GM23338 (cell line): Measurements from ENCODE around the gene HRC. TPM values are rescaled to one million over a fixed set of nuclear protein-coding genes. Genes with fewer than 3 reads are reported as not detected.
A peak's percentile ranks its signal among the peaks of the same experiment; 100 is the strongest.

Experiments
- ATAC-seq: fragments of 200-7000 bp; cut with Tn5 transposase; 3 replicates; pipeline ENCODE4 v1.9.1; 2020
- DNase-seq: peaks from one replicate; pipeline ENCODE4 v3.0.0-alpha.2; 2015; ENCODE audit warnings: low spot score
- H2AFZ ChIP-seq: fragments of 200-600 bp; sonication (generic); 2 replicates; pipeline ENCODE4 v1.8.0; 2016; ENCODE audit warnings: antibody characterized with exemption, mild to moderate bottlenecking, moderate library complexity
- H3F3A ChIP-seq: fragments of 200-600 bp; sonication (generic); replicated peaks from 2 replicates; pipeline ENCODE4 v1.8.0; 2017; ENCODE audit warnings: antibody characterized with exemption, mixed run types, low read depth
- H3K27ac ChIP-seq: fragments of 200-600 bp; sonication (generic); 2 replicates; pipeline ENCODE4 v1.6.1; 2016; ENCODE audit warnings: low read depth
- H3K27me3 ChIP-seq: fragments of 200-600 bp; sonication (generic); 2 replicates; pipeline ENCODE4 v1.8.0; 2016; ENCODE audit warnings: mild to moderate bottlenecking, mixed run types, moderate library complexity; ENCODE audit not compliant: insufficient read depth
- H3K36me3 ChIP-seq: fragments of 200-600 bp; sonication (generic); 2 replicates; pipeline ENCODE4 v1.8.0; 2016; ENCODE audit warnings: mild to moderate bottlenecking; ENCODE audit not compliant: insufficient read depth
- H3K4me1 ChIP-seq: fragments of 200-600 bp; sonication (generic); 2 replicates; pipeline ENCODE4 v1.8.0; 2016; ENCODE audit warnings: mild to moderate bottlenecking, moderate library complexity; ENCODE audit not compliant: insufficient read depth
- H3K4me2 ChIP-seq: fragments of 200-600 bp; sonication (generic); 2 replicates; pipeline ENCODE4 v1.7.1; 2017; ENCODE audit warnings: mixed run types
- H3K4me3 ChIP-seq: fragments of 200-600 bp; sonication (generic); 2 replicates; pipeline ENCODE4 v1.6.1; 2016; ENCODE audit warnings: mixed run types
- H3K79me2 ChIP-seq: fragments of 200-600 bp; sonication (generic); replicated peaks from 2 replicates; pipeline ENCODE4 v1.8.0; 2017; ENCODE audit warnings: mild to moderate bottlenecking; ENCODE audit not compliant: insufficient read depth
- H3K9me2 ChIP-seq: fragments of 200-600 bp; sonication (generic); 2 replicates; pipeline ENCODE4 v1.8.0; 2017; ENCODE audit not compliant: insufficient read depth
- H4K20me1 ChIP-seq: fragments of 200-600 bp; sonication (generic); replicated peaks from 2 replicates; pipeline ENCODE4 v1.8.0; 2017; ENCODE audit warnings: mild to moderate bottlenecking; ENCODE audit not compliant: insufficient read depth
- H3K27ac Mint-ChIP-seq: 2 replicates; pipeline ENCODE4 v1.8.0; 2020; ENCODE audit warnings: inconsistent platforms, mild to moderate bottlenecking, moderate library complexity, mixed read lengths
- H3K27me3 Mint-ChIP-seq: 3 replicates; pipeline ENCODE4 v1.8.0; 2022; ENCODE audit warnings: low read depth, mild to moderate bottlenecking, moderate library complexity, mixed read lengths, inconsistent platforms; ENCODE audit not compliant: insufficient read depth, poor library complexity
- H3K36me3 Mint-ChIP-seq: 3 replicates; pipeline ENCODE4 v1.8.0; 2021; ENCODE audit warnings: low read depth, mild to moderate bottlenecking, inconsistent platforms, moderate library complexity, mixed read lengths
- H3K4me1 Mint-ChIP-seq: 3 replicates; pipeline ENCODE4 v1.8.0; 2020; ENCODE audit warnings: mild to moderate bottlenecking, inconsistent platforms, mixed read lengths
- H3K4me3 Mint-ChIP-seq: 3 replicates; pipeline ENCODE4 v1.8.0; 2021; ENCODE audit warnings: moderate library complexity, mild to moderate bottlenecking, inconsistent platforms, mixed read lengths
- H3K9me3 Mint-ChIP-seq: 3 replicates; pipeline ENCODE4 v1.8.0; 2020; ENCODE audit warnings: moderate library complexity, mild to moderate bottlenecking, inconsistent platforms, mixed read lengths
- CREB1 ChIP-seq: fragments of 250-450 bp; sonication (Bioruptor Pico); IDR thresholded peaks from 2 replicates; pipeline ENCODE4 v1.5.0; 2020; ENCODE audit warnings: low read depth, mild to moderate bottlenecking, moderate library complexity
- EZH2 ChIP-seq: fragments of 200-600 bp; sonication (generic); IDR thresholded peaks from one replicate; pipeline ENCODE4 v1.8.0; 2017; ENCODE audit warnings: antibody characterized with exemption, mild to moderate bottlenecking, low read depth; ENCODE audit not compliant: unreplicated experiment
- EZH2phosphoT487 ChIP-seq: fragments of 200-600 bp; sonication (generic); IDR thresholded peaks from one replicate; pipeline ENCODE4 v1.8.1; 2018; ENCODE audit warnings: antibody characterized with exemption; ENCODE audit not compliant: unreplicated experiment
- JUNB ChIP-seq: IDR thresholded peaks from one replicate; pipeline ENCODE4 v1.6.1; 2016; ENCODE audit warnings: antibody characterized with exemption; ENCODE audit not compliant: unreplicated experiment
- NANOG ChIP-seq: IDR thresholded peaks from 2 replicates; pipeline ENCODE4 v1.6.1; 2016; ENCODE audit warnings: antibody characterized with exemption, borderline replicate concordance
- POLR2AphosphoS5 ChIP-seq: IDR thresholded peaks from 2 replicates; pipeline ENCODE4 v1.6.1; 2016; ENCODE audit warnings: antibody characterized with exemption, low read depth
- STAT1 ChIP-seq: IDR thresholded peaks from one replicate; pipeline ENCODE4 v1.6.1; 2016; ENCODE audit warnings: antibody characterized with exemption; ENCODE audit not compliant: unreplicated experiment
- ZNF114 ChIP-seq: fragments of 250-450 bp; sonication (Bioruptor Pico); IDR thresholded peaks from 2 replicates; pipeline ENCODE4 v1.5.0; 2020; ENCODE audit warnings: mild to moderate bottlenecking, moderate library complexity
- polyA plus RNA-seq: library from polyadenylated mRNA; unstranded; fragments of >200 nt; fragmentation: Nextera tagmentation; extraction: Ambion mirVana; gene quantifications from 2 replicates; pipeline ENCODE4 v1.2.1, GENCODE V29; 2016
- total RNA-seq: library from RNA; depleted of rRNA; stranded (reverse); fragments of >200 nt; shearing (Covaris generic); gene quantifications from 2 replicates; pipeline ENCODE4 v1.2.3, GENCODE V29; 2014
- TF ChIP-seq, protein P1 (sequence below): IDR thresholded peaks from 2 replicates; pipeline ENCODE4 v1.6.1; 2016; ENCODE audit warnings: antibody characterized with exemption
- TF ChIP-seq, protein P2 (sequence below), 2 experiments: fragments of 200-600 bp in 1 of 2; sonication (generic) in 1 of 2; conservative IDR thresholded peaks; 2 replicates each; pipeline versions ENCODE4 v1.5.1 to v1.6.1; 2016 to 2017; ENCODE audit warnings: antibody characterized with exemption in 2 of 2, low read depth in 2 of 2, mild to moderate bottlenecking in 2 of 2, moderate library complexity in 1 of 2
- TF ChIP-seq, protein P3 (sequence below): IDR thresholded peaks from one replicate; pipeline ENCODE4 v1.6.1; 2018; ENCODE audit warnings: antibody characterized with exemption; ENCODE audit not compliant: unreplicated experiment

HRC gene
- total and polyA plus RNA-seq, 2 experiments from 2014 or later: 1.4 to 2.0 TPM

DNA sequence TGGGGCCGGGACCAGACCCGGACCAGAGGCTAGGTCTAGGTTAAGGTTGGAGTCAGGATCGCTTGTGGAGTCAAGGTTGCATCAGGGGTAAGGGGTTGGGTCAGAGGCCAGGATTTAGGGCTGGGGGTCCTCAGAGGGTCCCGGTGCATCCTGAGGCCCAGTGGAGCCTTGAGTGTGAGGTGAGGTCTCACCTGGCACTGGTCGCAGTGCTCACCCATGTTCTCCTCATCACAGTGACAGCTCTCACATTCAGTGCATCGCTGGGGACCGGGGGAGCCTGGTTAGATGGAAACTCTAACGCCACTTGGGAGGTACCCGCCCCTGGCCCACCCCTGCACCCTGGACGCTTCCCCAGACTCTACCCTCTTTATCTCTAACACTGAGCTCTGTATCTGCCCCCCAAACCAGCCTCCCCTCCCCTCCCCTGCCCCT lies 3.1 kb downstream of the HRC start:
- Mint-ChIP-seq H3K4me3 (peak overlapping the region; percentile 96; the same call in 2 of the 3 replicates), H3K36me3 (peaks cover 8% of the 10 kb centered on the region; the same call in 2 of the 3 replicates)

More for the DNA sequence above, 3.1 kb downstream of the HRC start:
- Histone ChIP-seq H3K79me2 (no peaks in the 10 kb centered on the region), H3K4me2 (peak overlapping the region; percentile 41; the same call in 1 of the 2 replicates), H2AFZ (no peak overlapping the region), H3K4me3 (peak overlapping the region; percentile 38; the same call in 1 of the 2 replicates), H3K4me1 (peaks cover 21% of the 10 kb centered on the region), H3K36me3 (no peaks in the 10 kb centered on the region), H3K27ac (no peak overlapping the region), H3K27me3 (peaks cover 7% of the 10 kb centered on the region; the same call in 1 of the 2 replicates), H3K9me2 (peaks cover 19% of the 10 kb centered on the region), H3F3A (peaks cover 17% of the 10 kb centered on the region), H4K20me1 (no peaks in the 10 kb centered on the region)
- Mint-ChIP-seq H3K9me3 (peaks cover 12% of the 10 kb centered on the region), H3K27ac (no peak overlapping the region), H3K27me3 (peaks cover 24% of the 10 kb centered on the region), H3K4me1 (peaks cover 41% of the 10 kb centered on the region)
- ATAC-seq (no peak; the same call in 2 of the 3 replicates), DNase-seq (peak; percentile 45)
- TF ChIP-seq, protein P1, sequence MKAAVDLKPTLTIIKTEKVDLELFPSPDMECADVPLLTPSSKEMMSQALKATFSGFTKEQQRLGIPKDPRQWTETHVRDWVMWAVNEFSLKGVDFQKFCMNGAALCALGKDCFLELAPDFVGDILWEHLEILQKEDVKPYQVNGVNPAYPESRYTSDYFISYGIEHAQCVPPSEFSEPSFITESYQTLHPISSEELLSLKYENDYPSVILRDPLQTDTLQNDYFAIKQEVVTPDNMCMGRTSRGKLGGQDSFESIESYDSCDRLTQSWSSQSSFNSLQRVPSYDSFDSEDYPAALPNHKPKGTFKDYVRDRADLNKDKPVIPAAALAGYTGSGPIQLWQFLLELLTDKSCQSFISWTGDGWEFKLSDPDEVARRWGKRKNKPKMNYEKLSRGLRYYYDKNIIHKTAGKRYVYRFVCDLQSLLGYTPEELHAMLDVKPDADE: no peak
- TF ChIP-seq ZNF114 (no peak), JUNB (no peak), CREB1 (CRISPR knock-in tag) (no peak), STAT1 (no peak), NANOG (no peak), EZH2phosphoT487 (no peak), POLR2AphosphoS5 (no peak), EZH2 (no peak)
- TF ChIP-seq, protein P2, sequence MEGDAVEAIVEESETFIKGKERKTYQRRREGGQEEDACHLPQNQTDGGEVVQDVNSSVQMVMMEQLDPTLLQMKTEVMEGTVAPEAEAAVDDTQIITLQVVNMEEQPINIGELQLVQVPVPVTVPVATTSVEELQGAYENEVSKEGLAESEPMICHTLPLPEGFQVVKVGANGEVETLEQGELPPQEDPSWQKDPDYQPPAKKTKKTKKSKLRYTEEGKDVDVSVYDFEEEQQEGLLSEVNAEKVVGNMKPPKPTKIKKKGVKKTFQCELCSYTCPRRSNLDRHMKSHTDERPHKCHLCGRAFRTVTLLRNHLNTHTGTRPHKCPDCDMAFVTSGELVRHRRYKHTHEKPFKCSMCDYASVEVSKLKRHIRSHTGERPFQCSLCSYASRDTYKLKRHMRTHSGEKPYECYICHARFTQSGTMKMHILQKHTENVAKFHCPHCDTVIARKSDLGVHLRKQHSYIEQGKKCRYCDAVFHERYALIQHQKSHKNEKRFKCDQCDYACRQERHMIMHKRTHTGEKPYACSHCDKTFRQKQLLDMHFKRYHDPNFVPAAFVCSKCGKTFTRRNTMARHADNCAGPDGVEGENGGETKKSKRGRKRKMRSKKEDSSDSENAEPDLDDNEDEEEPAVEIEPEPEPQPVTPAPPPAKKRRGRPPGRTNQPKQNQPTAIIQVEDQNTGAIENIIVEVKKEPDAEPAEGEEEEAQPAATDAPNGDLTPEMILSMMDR (conservative IDR thresholded peaks at IDR 0.05; ENCODE audit: low read depth in 2 of 2): no peak
- TF ChIP-seq, protein P3, sequence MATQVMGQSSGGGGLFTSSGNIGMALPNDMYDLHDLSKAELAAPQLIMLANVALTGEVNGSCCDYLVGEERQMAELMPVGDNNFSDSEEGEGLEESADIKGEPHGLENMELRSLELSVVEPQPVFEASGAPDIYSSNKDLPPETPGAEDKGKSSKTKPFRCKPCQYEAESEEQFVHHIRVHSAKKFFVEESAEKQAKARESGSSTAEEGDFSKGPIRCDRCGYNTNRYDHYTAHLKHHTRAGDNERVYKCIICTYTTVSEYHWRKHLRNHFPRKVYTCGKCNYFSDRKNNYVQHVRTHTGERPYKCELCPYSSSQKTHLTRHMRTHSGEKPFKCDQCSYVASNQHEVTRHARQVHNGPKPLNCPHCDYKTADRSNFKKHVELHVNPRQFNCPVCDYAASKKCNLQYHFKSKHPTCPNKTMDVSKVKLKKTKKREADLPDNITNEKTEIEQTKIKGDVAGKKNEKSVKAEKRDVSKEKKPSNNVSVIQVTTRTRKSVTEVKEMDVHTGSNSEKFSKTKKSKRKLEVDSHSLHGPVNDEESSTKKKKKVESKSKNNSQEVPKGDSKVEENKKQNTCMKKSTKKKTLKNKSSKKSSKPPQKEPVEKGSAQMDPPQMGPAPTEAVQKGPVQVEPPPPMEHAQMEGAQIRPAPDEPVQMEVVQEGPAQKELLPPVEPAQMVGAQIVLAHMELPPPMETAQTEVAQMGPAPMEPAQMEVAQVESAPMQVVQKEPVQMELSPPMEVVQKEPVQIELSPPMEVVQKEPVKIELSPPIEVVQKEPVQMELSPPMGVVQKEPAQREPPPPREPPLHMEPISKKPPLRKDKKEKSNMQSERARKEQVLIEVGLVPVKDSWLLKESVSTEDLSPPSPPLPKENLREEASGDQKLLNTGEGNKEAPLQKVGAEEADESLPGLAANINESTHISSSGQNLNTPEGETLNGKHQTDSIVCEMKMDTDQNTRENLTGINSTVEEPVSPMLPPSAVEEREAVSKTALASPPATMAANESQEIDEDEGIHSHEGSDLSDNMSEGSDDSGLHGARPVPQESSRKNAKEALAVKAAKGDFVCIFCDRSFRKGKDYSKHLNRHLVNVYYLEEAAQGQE: no peak
